ENCODE measurements around the gene OR8H3. TPM values are rescaled to one million over a fixed set of nuclear protein-coding genes. Genes with fewer than 3 reads are reported as not detected.

The OR8H3 gene
- total RNA-seq, 1 experiment from 2014 or later = not detected

DNA sequence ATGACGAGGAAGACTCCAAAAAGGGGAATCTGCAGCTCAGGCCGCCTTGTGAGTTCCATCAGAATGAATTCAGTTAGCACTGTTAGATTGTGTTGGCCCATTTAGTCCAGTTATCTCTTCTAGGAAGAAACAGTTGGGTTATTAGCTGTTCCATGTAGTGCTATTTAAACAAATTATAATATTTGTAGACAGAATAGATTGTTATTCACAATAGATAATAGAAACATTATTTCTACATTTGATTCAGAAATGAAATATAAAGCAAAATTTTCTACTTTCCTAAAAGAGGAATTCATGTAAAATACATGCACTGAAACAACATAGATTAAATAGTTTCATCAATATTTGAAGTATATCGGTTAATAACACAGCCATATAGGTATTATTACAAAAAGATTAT lies 38.0 kb downstream of the OR8H3 start, which contains the start of gene OR8K5:
Gene OR8K5 (minus strand): TSS at position 101 of the 400 bp plus-strand sequence. CDS start 0 bp downstream, at position 101.
- Mint-ChIP-seq H3K36me3 (peaks cover 18% of the 10 kb centered on the region), H3K4me1 (no peaks in the 10 kb centered on the region), H3K4me3 (no peak within 1 kb of the TSS), H3K27me3 (ENCODE audit: low read depth) (no peaks in the 10 kb centered on the region), H3K9me3 (peaks cover 32% of the 10 kb centered on the region), H3K27ac (no peak within 1 kb of the TSS)
- DNase-seq (ENCODE audit: low spot score) (no peak), ATAC-seq (no peak)
- ChIA-PET CTCF (no interaction called here), POLR2A (no interaction called here)
- TF ChIP-seq MYBL2 (CRISPR knock-in tag; IDR thresholded peaks at IDR 0.05) = no peak
- no peak for TF ChIP-seq ATF1 (CRISPR knock-in tag; IDR thresholded peaks at IDR 0.05)
- TF ChIP-seq, protein P1, sequence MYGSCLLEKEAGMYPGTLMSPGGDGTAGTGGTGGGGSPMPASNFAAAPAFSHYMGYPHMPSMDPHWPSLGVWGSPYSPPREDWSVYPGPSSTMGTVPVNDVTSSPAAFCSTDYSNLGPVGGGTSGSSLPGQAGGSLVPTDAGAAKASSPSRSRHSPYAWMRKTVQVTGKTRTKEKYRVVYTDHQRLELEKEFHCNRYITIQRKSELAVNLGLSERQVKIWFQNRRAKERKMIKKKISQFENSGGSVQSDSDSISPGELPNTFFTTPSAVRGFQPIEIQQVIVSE (CRISPR knock-in tag; IDR thresholded peaks at IDR 0.05; ENCODE audit: borderline replicate concordance) = no peak
- TF ChIP-seq, protein P2, sequence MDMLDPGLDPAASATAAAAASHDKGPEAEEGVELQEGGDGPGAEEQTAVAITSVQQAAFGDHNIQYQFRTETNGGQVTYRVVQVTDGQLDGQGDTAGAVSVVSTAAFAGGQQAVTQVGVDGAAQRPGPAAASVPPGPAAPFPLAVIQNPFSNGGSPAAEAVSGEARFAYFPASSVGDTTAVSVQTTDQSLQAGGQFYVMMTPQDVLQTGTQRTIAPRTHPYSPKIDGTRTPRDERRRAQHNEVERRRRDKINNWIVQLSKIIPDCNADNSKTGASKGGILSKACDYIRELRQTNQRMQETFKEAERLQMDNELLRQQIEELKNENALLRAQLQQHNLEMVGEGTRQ (CRISPR knock-in tag; IDR thresholded peaks at IDR 0.05) = no peak
- no peak for TF ChIP-seq OVOL2 (CRISPR knock-in tag; IDR thresholded peaks at IDR 0.05; ENCODE audit: borderline replicate concordance)
- no peak for TF ChIP-seq CREM (CRISPR knock-in tag; IDR thresholded peaks at IDR 0.05)
- no peak for TF ChIP-seq ELF4 (CRISPR knock-in tag; IDR thresholded peaks at IDR 0.05; ENCODE audit: low read depth)
- no peak for TF ChIP-seq HMGA2 (CRISPR knock-in tag; IDR thresholded peaks at IDR 0.05)
- TF ChIP-seq, protein P3, sequence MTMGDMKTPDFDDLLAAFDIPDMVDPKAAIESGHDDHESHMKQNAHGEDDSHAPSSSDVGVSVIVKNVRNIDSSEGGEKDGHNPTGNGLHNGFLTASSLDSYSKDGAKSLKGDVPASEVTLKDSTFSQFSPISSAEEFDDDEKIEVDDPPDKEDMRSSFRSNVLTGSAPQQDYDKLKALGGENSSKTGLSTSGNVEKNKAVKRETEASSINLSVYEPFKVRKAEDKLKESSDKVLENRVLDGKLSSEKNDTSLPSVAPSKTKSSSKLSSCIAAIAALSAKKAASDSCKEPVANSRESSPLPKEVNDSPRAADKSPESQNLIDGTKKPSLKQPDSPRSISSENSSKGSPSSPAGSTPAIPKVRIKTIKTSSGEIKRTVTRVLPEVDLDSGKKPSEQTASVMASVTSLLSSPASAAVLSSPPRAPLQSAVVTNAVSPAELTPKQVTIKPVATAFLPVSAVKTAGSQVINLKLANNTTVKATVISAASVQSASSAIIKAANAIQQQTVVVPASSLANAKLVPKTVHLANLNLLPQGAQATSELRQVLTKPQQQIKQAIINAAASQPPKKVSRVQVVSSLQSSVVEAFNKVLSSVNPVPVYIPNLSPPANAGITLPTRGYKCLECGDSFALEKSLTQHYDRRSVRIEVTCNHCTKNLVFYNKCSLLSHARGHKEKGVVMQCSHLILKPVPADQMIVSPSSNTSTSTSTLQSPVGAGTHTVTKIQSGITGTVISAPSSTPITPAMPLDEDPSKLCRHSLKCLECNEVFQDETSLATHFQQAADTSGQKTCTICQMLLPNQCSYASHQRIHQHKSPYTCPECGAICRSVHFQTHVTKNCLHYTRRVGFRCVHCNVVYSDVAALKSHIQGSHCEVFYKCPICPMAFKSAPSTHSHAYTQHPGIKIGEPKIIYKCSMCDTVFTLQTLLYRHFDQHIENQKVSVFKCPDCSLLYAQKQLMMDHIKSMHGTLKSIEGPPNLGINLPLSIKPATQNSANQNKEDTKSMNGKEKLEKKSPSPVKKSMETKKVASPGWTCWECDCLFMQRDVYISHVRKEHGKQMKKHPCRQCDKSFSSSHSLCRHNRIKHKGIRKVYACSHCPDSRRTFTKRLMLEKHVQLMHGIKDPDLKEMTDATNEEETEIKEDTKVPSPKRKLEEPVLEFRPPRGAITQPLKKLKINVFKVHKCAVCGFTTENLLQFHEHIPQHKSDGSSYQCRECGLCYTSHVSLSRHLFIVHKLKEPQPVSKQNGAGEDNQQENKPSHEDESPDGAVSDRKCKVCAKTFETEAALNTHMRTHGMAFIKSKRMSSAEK (CRISPR knock-in tag; IDR thresholded peaks at IDR 0.05; ENCODE audit: borderline replicate concordance) = no peak
- TF ChIP-seq, protein P4, sequence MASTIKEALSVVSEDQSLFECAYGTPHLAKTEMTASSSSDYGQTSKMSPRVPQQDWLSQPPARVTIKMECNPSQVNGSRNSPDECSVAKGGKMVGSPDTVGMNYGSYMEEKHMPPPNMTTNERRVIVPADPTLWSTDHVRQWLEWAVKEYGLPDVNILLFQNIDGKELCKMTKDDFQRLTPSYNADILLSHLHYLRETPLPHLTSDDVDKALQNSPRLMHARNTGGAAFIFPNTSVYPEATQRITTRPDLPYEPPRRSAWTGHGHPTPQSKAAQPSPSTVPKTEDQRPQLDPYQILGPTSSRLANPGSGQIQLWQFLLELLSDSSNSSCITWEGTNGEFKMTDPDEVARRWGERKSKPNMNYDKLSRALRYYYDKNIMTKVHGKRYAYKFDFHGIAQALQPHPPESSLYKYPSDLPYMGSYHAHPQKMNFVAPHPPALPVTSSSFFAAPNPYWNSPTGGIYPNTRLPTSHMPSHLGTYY (CRISPR knock-in tag; IDR thresholded peaks at IDR 0.05) = no peak
- TF ChIP-seq, protein P5, sequence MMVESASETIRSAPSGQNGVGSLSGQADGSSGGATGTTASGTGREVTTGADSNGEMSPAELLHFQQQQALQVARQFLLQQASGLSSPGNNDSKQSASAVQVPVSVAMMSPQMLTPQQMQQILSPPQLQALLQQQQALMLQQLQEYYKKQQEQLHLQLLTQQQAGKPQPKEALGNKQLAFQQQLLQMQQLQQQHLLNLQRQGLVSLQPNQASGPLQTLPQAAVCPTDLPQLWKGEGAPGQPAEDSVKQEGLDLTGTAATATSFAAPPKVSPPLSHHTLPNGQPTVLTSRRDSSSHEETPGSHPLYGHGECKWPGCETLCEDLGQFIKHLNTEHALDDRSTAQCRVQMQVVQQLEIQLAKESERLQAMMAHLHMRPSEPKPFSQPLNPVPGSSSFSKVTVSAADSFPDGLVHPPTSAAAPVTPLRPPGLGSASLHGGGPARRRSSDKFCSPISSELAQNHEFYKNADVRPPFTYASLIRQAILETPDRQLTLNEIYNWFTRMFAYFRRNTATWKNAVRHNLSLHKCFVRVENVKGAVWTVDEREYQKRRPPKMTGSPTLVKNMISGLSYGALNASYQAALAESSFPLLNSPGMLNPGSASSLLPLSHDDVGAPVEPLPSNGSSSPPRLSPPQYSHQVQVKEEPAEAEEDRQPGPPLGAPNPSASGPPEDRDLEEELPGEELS (CRISPR knock-in tag; IDR thresholded peaks at IDR 0.05) = no peak
- TF ChIP-seq, protein P6, sequence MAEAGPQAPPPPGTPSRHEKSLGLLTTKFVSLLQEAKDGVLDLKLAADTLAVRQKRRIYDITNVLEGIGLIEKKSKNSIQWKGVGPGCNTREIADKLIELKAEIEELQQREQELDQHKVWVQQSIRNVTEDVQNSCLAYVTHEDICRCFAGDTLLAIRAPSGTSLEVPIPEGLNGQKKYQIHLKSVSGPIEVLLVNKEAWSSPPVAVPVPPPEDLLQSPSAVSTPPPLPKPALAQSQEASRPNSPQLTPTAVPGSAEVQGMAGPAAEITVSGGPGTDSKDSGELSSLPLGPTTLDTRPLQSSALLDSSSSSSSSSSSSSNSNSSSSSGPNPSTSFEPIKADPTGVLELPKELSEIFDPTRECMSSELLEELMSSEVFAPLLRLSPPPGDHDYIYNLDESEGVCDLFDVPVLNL (CRISPR knock-in tag; IDR thresholded peaks at IDR 0.05; ENCODE audit: borderline replicate concordance, low read depth) = no peak
- no peak for TF ChIP-seq ZNF138 (CRISPR knock-in tag; conservative IDR thresholded peaks at IDR 0.05)
- TF ChIP-seq, protein P7, sequence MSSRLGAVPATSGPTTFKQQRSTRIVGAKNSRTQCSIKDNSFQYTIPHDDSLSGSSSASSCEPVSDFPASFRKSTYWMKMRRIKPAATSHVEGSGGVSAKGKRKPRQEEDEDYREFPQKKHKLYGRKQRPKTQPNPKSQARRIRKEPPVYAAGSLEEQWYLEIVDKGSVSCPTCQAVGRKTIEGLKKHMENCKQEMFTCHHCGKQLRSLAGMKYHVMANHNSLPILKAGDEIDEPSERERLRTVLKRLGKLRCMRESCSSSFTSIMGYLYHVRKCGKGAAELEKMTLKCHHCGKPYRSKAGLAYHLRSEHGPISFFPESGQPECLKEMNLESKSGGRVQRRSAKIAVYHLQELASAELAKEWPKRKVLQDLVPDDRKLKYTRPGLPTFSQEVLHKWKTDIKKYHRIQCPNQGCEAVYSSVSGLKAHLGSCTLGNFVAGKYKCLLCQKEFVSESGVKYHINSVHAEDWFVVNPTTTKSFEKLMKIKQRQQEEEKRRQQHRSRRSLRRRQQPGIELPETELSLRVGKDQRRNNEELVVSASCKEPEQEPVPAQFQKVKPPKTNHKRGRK (CRISPR knock-in tag; IDR thresholded peaks at IDR 0.05; ENCODE audit: borderline replicate concordance) = no peak

Measured in WTC11 (cell line).